Measurements from ENCODE around the gene GRIP1. TPM values are rescaled to one million over a fixed set of nuclear protein-coding genes. Genes with fewer than 3 reads are reported as not detected.

Gene GRIP1
- total and polyA plus RNA-seq, 9 donors = 0.36 to 10.1 (median 3.9) TPM

GRCh38 chr12:66602483-66603143, 76.3 kb downstream of the GRIP1 start:
- Histone ChIP-seq H3K9me3 (no peaks in the 10 kb centered on the region), H3K36me3 (no peaks in the 10 kb centered on the region), H3K4me1 (ENCODE audit: insufficient read depth) (no peaks in the 10 kb centered on the region), H3K27me3 (no peaks in the 10 kb centered on the region), H3K27ac (no peak overlapping the region), H3K4me3 (no peak overlapping the region)
- WGBS, 3 donors = 17 to 61% (median 28%) methylated on average over 1 of the region's 1 CpG
- intact Hi-C loops (cut with DNase I) = no loop called here
- no peak for TF ChIP-seq CTCF (IDR thresholded peaks at IDR 0.05)
- no peak for TF ChIP-seq EP300 (IDR thresholded peaks at IDR 0.05)
- TF ChIP-seq POLR2A (IDR thresholded peaks at IDR 0.05) = no peak
- DNase-seq = no peak

GRCh38 chr12:66600903-66601302, 78.0 kb downstream of the GRIP1 start:
- Histone ChIP-seq H3K4me1 (ENCODE audit: insufficient read depth) (no peaks in the 10 kb centered on the region), H3K27ac (no peak overlapping the region)

GRCh38 chr12:66599816-66600215, 79.1 kb downstream of the GRIP1 start:
- Histone ChIP-seq H3K27me3 (no peaks in the 10 kb centered on the region), H3K36me3 (no peaks in the 10 kb centered on the region), H3K9me3 (no peaks in the 10 kb centered on the region), H3K4me3 (no peak overlapping the region), H3K27ac (no peak overlapping the region), H3K4me1 (ENCODE audit: insufficient read depth) (no peaks in the 10 kb centered on the region)
- intact Hi-C loops (cut with DNase I) = no loop called here
- TF ChIP-seq POLR2A (IDR thresholded peaks at IDR 0.05) (no peak), EP300 (IDR thresholded peaks at IDR 0.05) (no peak), CTCF (IDR thresholded peaks at IDR 0.05) (no peak)
- no peak for DNase-seq
- 11 to 27% (median 22%) methylated on average over 1 of the region's 1 CpG for WGBS, 3 donors

More at GRCh38 chr12:66600903-66601302, 78.0 kb downstream of the GRIP1 start:
- H3K27me3 ChIP-seq = no peaks in the 10 kb centered on the region
- no peaks in the 10 kb centered on the region for H3K36me3 ChIP-seq
- TF ChIP-seq POLR2A (IDR thresholded peaks at IDR 0.05) (no peak), EP300 (IDR thresholded peaks at IDR 0.05) (no peak), CTCF (IDR thresholded peaks at IDR 0.05) (no peak)
- WGBS, 3 donors = 93 to 94% (median 94%) methylated on average over 2 of the region's 2 CpGs
- intact Hi-C loops (cut with DNase I) = no loop called here
- no peak for DNase-seq
- no peaks in the 10 kb centered on the region for H3K9me3 ChIP-seq
- no peak overlapping the region for H3K4me3 ChIP-seq

- no peaks in the 10 kb centered on the region for H3K27me3 ChIP-seq
- no peak overlapping the region for H3K4me3 ChIP-seq
- H3K27ac ChIP-seq = no peak overlapping the region
- no peaks in the 10 kb centered on the region for H3K36me3 ChIP-seq
- TF ChIP-seq POLR2A (IDR thresholded peaks at IDR 0.05) = no peak
- TF ChIP-seq CTCF (IDR thresholded peaks at IDR 0.05) = no peak
- no peak for TF ChIP-seq EP300 (IDR thresholded peaks at IDR 0.05)
- no peak for DNase-seq
- WGBS, 3 donors = 8 to 19% (median 12%) methylated on average over 2 of the region's 2 CpGs
- intact Hi-C loops (cut with DNase I) = no loop called here
- no peaks in the 10 kb centered on the region for H3K4me1 ChIP-seq (ENCODE audit: insufficient read depth)
- no peaks in the 10 kb centered on the region for H3K9me3 ChIP-seq
These were observed 80.3 kb downstream of the GRIP1 start for GRCh38 chr12:66598608-66599007.

Measured in ovary (tissue), 9 donors.